Tibial artery (tissue), 4 donors: ENCODE measurements around the gene NFE2L2.

Source experiments
- DNase-seq, 2 donors: peaks; one replicate each; pipeline ENCODE4 v3.0.0-alpha.2; 2019
- H3K27ac ChIP-seq, 2 donors: fragments of 200-600 bp; sonication (generic) in 1 of 2; 1 replicate in 1 of 2; 2 replicates in 1 of 2; pipeline ENCODE4 v1.5.1; 2018 to 2019; ENCODE audit warnings: mild to moderate bottlenecking in 1 of 2
- H3K27me3 ChIP-seq, 2 donors: fragments of 200-600 bp; sonication (generic) in 1 of 2; one replicate each; pipeline versions ENCODE4 v1.5.1 to v1.6.0; 2016 to 2019
- H3K36me3 ChIP-seq, 3 donors: fragments of 200-600 bp; sonication (generic) in 2 of 3; one replicate each; pipeline ENCODE4 v1.5.1; 2016 to 2019; ENCODE audit warnings: mild to moderate bottlenecking in 2 of 3
- H3K4me1 ChIP-seq, 4 donors: fragments of 200-600 bp; sonication (generic) in 2 of 4; 1 replicate in 3 of 4; 2 replicates in 1 of 4; pipeline ENCODE4 v1.5.1; 2016 to 2019
- H3K4me3 ChIP-seq, 2 donors: fragments of 200-600 bp; sonication (generic) in 1 of 2; 1 replicate in 1 of 2; 2 replicates in 1 of 2; pipeline ENCODE4 v1.5.1; 2018 to 2019; ENCODE audit warnings: mild to moderate bottlenecking in 2 of 2
- H3K9me3 ChIP-seq, 3 donors: fragments of 200-600 bp; sonication (generic) in 1 of 3; one replicate each; pipeline ENCODE4 v1.5.1; 2016 to 2019
- CTCF ChIP-seq, 2 experiments: fragments of 200-600 bp in 1 of 2; fragments of 450-650 bp in 1 of 2; IDR thresholded peaks; one replicate each; pipeline ENCODE4 v1.5.1; 2017 to 2019; ENCODE audit warnings: antibody characterized with exemption in 2 of 2, mild to moderate bottlenecking in 1 of 2, moderate library complexity in 1 of 2
- intact Hi-C: fragments of 100-400 bp; cut with DNase I; formaldehyde crosslinking; loops from one replicate; pipeline ENCODE4 v1.15.0; 2023; ENCODE audit warnings: low total_unique reads

Gene NFE2L2

DNA sequence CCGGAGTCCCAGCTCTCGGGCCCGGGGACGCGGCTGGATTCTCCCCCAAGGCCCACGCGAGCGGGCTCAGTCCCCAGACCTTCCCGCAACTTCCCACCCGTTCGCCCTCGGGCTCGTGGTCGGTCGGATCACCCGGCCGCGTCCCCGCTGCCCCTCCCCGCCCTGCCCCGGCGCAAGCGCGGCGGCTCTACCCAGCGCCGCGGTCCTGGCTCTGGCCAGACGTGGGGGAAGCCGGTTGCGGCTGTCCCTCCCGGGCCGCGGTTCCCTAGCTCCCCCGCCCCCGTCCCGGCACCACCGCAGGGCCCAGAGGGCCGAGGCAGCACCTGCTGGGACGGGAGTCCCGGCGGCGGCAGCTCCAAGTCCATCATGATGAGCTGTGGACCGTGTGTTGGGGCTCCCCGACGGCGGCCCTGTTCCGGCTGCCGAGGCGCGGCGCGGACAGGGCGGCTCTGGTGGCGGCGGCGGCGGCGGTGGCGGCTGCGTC lies 276 bp downstream of the NFE2L2 start:
- H3K4me1 ChIP-seq, result peaks cover 0 to 47% (median 24%) of the 10 kb centered on the region in 4 donors
- H3K27ac ChIP-seq, result peak overlapping the region; percentile 99 to 100
- H3K36me3 ChIP-seq, result no peaks in the 10 kb centered on the region
- H3K4me3 ChIP-seq, result peak overlapping the region; percentile 70 to 99
- no peaks in the 10 kb centered on the region for H3K9me3 ChIP-seq
- no peak for DNase-seq
- intact Hi-C loops, result loop anchor here (2.0 to 5.0 kb wide), 3 partner anchors 51 to 97 kb away; partner anchors contain the start of gene HNRNPA3
- TF ChIP-seq CTCF (IDR thresholded peaks at IDR 0.05), result no peak
- H3K27me3 ChIP-seq, result no peaks in the 10 kb centered on the region

DNA sequence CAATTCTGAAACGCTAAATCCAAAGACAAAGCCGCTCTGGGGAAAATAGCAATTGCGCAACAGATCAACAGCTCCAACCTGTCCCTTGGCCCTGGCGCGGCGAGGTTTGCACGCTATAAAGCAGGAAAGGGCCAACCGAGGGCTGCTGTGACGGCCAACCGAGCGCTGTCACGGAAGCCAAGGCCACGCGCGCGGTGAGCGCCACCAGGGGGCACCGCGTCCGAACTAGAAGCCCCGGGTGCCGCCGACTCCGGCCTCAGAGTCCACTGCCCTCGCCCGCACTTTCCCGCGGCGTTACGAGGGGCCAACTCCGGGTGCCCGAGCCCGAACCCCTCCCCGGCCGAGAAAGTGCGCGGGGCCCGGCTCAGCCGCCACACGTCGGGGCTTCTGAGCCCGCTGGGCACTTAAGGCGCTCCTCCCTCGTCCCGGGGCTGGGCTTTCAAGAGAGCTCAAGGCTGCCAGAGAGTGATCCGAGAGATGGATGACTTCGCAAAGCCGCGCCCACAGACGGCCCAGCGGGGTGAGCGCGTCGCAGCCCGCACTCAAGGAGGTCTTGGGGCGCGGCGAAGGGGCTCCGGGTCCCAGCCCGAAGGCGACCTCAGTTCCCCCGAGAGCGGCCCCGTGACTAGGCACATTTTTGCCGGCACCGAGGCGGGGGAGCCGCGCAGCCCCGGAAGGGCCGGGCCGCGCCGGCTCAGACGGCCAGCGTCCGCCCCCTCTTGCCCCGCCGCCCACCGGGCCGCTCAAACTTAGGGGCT lies 897 bp downstream of the NFE2L2 start:
- H3K36me3 ChIP-seq, result no peaks in the 10 kb centered on the region
- no peaks in the 10 kb centered on the region for H3K9me3 ChIP-seq
- H3K4me3 ChIP-seq, result peak overlapping the region; percentile 70 to 99
- peaks cover 0 to 53% (median 30%) of the 10 kb centered on the region in 4 donors for H3K4me1 ChIP-seq
- TF ChIP-seq CTCF (IDR thresholded peaks at IDR 0.05), result peak; percentile 89 to 91
- DNase-seq, result peak; percentile 99
- peak overlapping the region; percentile 99 to 100 for H3K27ac ChIP-seq
- H3K27me3 ChIP-seq, result no peaks in the 10 kb centered on the region
- intact Hi-C loops, result loop anchor here (2.0 to 5.0 kb wide), 3 partner anchors 51 to 96 kb away; partner anchors contain the start of gene HNRNPA3

DNA sequence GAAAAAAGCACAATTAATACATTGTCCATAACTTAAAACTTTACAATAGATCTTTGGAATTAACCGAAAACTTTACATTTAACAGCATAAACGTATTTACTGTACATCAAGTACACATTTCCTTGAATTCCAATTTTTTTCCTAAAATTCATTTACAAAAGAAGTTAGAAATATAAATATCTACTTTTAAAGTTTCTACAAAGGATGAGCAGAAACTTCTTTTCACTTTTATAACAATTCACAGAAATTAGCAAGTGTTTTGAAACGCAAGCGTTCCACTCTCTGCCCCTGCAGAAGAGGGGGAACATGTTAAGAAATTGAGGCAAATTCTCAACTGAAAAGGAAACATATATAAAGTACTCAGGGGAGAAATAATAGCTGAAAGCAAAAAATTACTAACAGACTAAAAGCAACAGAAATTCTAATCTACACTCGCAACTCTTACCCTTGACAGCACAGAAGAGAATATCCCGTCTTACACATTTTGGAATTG lies 1.5 kb downstream of the NFE2L2 start:
- Histone ChIP-seq H3K36me3 (no peaks in the 10 kb centered on the region), H3K27ac (peak overlapping the region; percentile 99 to 100), H3K4me3 (peak overlapping the region; percentile 70 to 99), H3K4me1 (peaks cover 0 to 59% (median 31%) of the 10 kb centered on the region in 4 donors), H3K9me3 (no peaks in the 10 kb centered on the region), H3K27me3 (no peaks in the 10 kb centered on the region)
- no peak for TF ChIP-seq CTCF (IDR thresholded peaks at IDR 0.05)
- intact Hi-C loops, result loop anchor here (5.0 kb wide), 2 partner anchors 69 to 96 kb away; no protein-coding TSS in a partner anchor
- no peak for DNase-seq

GRCh38 chr2:177262092-177262491 lies 2.4 kb downstream of the NFE2L2 start:
- intact Hi-C loops, result loop anchor here (5.0 kb wide), 2 partner anchors 70 to 95 kb away; no protein-coding TSS in a partner anchor
- no peaks in the 10 kb centered on the region for H3K9me3 ChIP-seq
- DNase-seq, result no peak
- no peaks in the 10 kb centered on the region for H3K36me3 ChIP-seq
- H3K27ac ChIP-seq, result peak overlapping the region; percentile 99 to 100
- H3K4me3 ChIP-seq, result peak overlapping the region; percentile 70 to 99
- H3K4me1 ChIP-seq, result peaks cover 0 to 67% (median 36%) of the 10 kb centered on the region in 4 donors
- no peaks in the 10 kb centered on the region for H3K27me3 ChIP-seq
- no peak for TF ChIP-seq CTCF (IDR thresholded peaks at IDR 0.05)

- no peak for DNase-seq
- H3K4me3 ChIP-seq, result peak overlapping the region; percentile 70 to 99
- no peaks in the 10 kb centered on the region for H3K36me3 ChIP-seq
- no peaks in the 10 kb centered on the region for H3K27me3 ChIP-seq
- intact Hi-C loops, result loop anchor here (5.0 kb wide), 2 partner anchors 71 to 94 kb away; no protein-coding TSS in a partner anchor
- peak overlapping the region; percentile 99 to 100 for H3K27ac ChIP-seq
- H3K4me1 ChIP-seq, result peaks cover 0 to 67% (median 39%) of the 10 kb centered on the region in 4 donors
- TF ChIP-seq CTCF (IDR thresholded peaks at IDR 0.05), result no peak
- no peaks in the 10 kb centered on the region for H3K9me3 ChIP-seq
Measured at GRCh38 chr2:177261116-177262060, 3.1 kb downstream of the NFE2L2 start.
